ENCODE results near the gene DLX3.

GRCh38 chr17:49997301-49997650 is 2.3 kb upstream of the DLX3 start:
- TF ChIP-seq, protein P1, sequence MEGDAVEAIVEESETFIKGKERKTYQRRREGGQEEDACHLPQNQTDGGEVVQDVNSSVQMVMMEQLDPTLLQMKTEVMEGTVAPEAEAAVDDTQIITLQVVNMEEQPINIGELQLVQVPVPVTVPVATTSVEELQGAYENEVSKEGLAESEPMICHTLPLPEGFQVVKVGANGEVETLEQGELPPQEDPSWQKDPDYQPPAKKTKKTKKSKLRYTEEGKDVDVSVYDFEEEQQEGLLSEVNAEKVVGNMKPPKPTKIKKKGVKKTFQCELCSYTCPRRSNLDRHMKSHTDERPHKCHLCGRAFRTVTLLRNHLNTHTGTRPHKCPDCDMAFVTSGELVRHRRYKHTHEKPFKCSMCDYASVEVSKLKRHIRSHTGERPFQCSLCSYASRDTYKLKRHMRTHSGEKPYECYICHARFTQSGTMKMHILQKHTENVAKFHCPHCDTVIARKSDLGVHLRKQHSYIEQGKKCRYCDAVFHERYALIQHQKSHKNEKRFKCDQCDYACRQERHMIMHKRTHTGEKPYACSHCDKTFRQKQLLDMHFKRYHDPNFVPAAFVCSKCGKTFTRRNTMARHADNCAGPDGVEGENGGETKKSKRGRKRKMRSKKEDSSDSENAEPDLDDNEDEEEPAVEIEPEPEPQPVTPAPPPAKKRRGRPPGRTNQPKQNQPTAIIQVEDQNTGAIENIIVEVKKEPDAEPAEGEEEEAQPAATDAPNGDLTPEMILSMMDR (conservative IDR thresholded peaks at IDR 0.05; ENCODE audit: low read depth, low read length) = no peak
- TF ChIP-seq EZH2 (IDR thresholded peaks at IDR 0.05; ENCODE audit: borderline replicate concordance, low read depth, low read length, poor library complexity, severe bottlenecking) = no peak

All from A673 (cell line).